ENCODE data around the gene RUNX2.

The RUNX2 gene

GRCh38 chr6:45305546-45305945, 22.6 kb upstream of the RUNX2 start:
- DNase-seq (ENCODE audit: low spot score), result no peak
- Histone ChIP-seq H3K36me3 (ENCODE audit: low read depth) (no peaks in the 10 kb centered on the region), H3K9me3 (ENCODE audit: severe bottlenecking) (no peaks in the 10 kb centered on the region), H3K27me3 (ENCODE audit: insufficient read depth, poor library complexity, severe bottlenecking) (no peaks in the 10 kb centered on the region), H3K4me3 (ENCODE audit: severe bottlenecking) (no peak overlapping the region), H3K4me1 (ENCODE audit: insufficient read depth, poor library complexity, severe bottlenecking) (no peaks in the 10 kb centered on the region), H3K27ac (ENCODE audit: poor library complexity, severe bottlenecking) (no peak overlapping the region)
- no peak for TF ChIP-seq CTCF (IDR thresholded peaks at IDR 0.05; ENCODE audit: poor library complexity, severe bottlenecking)
- ATAC-seq (ENCODE audit: low read depth), result peak; percentile 27; the same call in 1 of the 3 replicates

GRCh38 chr6:45310118-45310788, 17.9 kb upstream of the RUNX2 start:
- no peak for TF ChIP-seq CTCF (IDR thresholded peaks at IDR 0.05; ENCODE audit: poor library complexity, severe bottlenecking)

GRCh38 chr6:45314146-45314545, 14.0 kb upstream of the RUNX2 start:
- Histone ChIP-seq H3K36me3 (ENCODE audit: low read depth) (no peaks in the 10 kb centered on the region), H3K27ac (ENCODE audit: poor library complexity, severe bottlenecking) (no peak overlapping the region), H3K9me3 (ENCODE audit: severe bottlenecking) (no peaks in the 10 kb centered on the region), H3K4me1 (ENCODE audit: insufficient read depth, poor library complexity, severe bottlenecking) (no peaks in the 10 kb centered on the region), H3K4me3 (ENCODE audit: severe bottlenecking) (no peak overlapping the region), H3K27me3 (ENCODE audit: insufficient read depth, poor library complexity, severe bottlenecking) (no peaks in the 10 kb centered on the region)
- ATAC-seq (ENCODE audit: low read depth), result no peak
- DNase-seq (ENCODE audit: low spot score), result no peak
- no peak for TF ChIP-seq CTCF (IDR thresholded peaks at IDR 0.05; ENCODE audit: poor library complexity, severe bottlenecking)

More at GRCh38 chr6:45310118-45310788, 17.9 kb upstream of the RUNX2 start:
- ATAC-seq (ENCODE audit: low read depth), result no peak
- Histone ChIP-seq H3K4me3 (ENCODE audit: severe bottlenecking) (no peak overlapping the region), H3K27me3 (ENCODE audit: insufficient read depth, poor library complexity, severe bottlenecking) (no peaks in the 10 kb centered on the region), H3K9me3 (ENCODE audit: severe bottlenecking) (no peaks in the 10 kb centered on the region), H3K27ac (ENCODE audit: poor library complexity, severe bottlenecking) (no peak overlapping the region), H3K4me1 (ENCODE audit: insufficient read depth, poor library complexity, severe bottlenecking) (no peaks in the 10 kb centered on the region), H3K36me3 (ENCODE audit: low read depth) (no peaks in the 10 kb centered on the region)
- no peak for DNase-seq (ENCODE audit: low spot score)

- Histone ChIP-seq H3K4me3 (ENCODE audit: severe bottlenecking) (no peak overlapping the region), H3K9me3 (ENCODE audit: severe bottlenecking) (no peaks in the 10 kb centered on the region)
- no peak for DNase-seq (ENCODE audit: low spot score)
These were observed 7.8 kb upstream of the RUNX2 start for GRCh38 chr6:45320349-45320748.

More at GRCh38 chr6:45320349-45320748, 7.8 kb upstream of the RUNX2 start:
- Histone ChIP-seq H3K27ac (ENCODE audit: poor library complexity, severe bottlenecking) (no peak overlapping the region), H3K4me1 (ENCODE audit: insufficient read depth, poor library complexity, severe bottlenecking) (no peaks in the 10 kb centered on the region), H3K36me3 (ENCODE audit: low read depth) (no peaks in the 10 kb centered on the region), H3K27me3 (ENCODE audit: insufficient read depth, poor library complexity, severe bottlenecking) (no peaks in the 10 kb centered on the region)
- no peak for ATAC-seq (ENCODE audit: low read depth)
- TF ChIP-seq CTCF (IDR thresholded peaks at IDR 0.05; ENCODE audit: poor library complexity, severe bottlenecking), result no peak

Data from RWPE2 (cell line).